NCI-H748 (cell line): ENCODE data around the gene ZNF845.
"Not testable (repeated sequence)": the region's sequence is repeated elsewhere in the genome, so short reads cannot be mapped to it uniquely, and the experiment has no call there.

ENCODE experiments used
- DNase-seq: peaks from one replicate; lab custom pipeline; 2025; ENCODE audit not compliant: unreplicated experiment; lab: John Stamatoyannopoulos, UW

The ZNF845 gene

DNA sequence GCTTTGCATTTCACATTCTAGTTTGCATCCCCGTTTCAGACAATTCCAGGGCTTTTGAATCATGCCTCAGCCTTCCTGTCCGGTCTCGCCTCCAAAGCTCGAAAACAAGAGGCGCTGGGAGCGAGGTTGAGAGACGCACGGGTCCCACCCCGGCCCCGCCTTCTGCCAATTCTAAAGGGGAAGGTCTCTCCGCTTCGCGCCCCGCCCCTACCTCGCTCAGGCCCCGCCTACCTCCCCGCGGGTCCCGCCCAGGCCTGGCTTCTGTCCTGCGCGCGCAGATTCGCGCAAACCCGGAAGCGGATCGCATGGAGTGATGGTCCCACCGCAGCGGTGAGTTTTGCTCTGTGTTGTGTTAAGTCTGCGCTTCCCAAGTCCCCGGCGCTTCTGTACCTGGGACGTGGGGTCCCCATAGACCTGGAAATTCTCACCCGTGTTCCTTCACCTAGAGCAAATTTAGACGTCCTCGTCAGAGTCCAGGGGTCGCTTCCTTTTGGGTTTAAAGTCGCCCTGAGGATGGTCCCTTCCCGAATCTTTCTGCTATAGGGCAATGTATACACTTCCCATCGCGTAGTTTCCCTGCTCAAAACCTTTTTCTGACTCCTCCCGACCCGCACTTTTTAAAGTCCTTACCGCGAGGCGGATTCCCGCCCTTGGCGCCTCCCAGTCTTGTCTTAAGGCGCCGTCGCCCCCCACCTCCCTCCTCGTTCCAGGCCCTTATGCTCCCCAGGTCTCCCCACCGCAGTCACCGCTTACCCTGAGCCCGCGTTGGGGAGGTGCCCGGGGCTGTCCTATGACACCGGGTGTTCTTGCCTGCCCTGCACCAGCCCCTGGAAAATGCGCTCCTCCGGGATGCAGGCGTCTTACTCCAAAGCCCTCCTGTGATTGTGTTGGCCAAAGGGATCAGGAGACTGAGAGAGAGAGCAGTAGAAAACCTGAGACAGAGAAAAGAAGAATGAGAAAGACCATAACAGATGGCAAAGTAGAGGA is at the start of gene ZNF845:
Gene ZNF845 (plus strand): TSS at position 287 of the 987 bp plus-strand sequence. CDS start 7,559 bp downstream, outside the sequence.
- peak; percentile 94 for DNase-seq

DNA sequence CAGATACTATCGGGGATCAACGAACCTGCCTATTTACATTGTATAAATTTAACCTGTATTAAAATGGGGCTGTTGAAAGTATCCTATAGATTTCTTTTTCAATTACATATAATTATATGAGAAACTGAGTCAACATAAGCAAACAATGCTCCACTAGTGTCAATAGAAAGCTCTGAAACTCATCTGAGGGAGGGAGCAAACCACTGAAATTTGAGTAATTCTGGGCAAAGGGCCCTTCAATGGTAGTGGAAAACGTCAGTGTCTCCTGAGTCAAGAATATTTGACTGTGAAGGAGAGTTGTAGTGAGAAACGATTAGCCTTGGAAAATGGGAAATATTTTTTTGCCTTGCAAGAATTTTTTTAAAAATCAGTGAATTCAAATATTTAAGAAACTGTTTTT is 48.5 kb upstream of the ZNF845 start:
- no peak for DNase-seq

DNA sequence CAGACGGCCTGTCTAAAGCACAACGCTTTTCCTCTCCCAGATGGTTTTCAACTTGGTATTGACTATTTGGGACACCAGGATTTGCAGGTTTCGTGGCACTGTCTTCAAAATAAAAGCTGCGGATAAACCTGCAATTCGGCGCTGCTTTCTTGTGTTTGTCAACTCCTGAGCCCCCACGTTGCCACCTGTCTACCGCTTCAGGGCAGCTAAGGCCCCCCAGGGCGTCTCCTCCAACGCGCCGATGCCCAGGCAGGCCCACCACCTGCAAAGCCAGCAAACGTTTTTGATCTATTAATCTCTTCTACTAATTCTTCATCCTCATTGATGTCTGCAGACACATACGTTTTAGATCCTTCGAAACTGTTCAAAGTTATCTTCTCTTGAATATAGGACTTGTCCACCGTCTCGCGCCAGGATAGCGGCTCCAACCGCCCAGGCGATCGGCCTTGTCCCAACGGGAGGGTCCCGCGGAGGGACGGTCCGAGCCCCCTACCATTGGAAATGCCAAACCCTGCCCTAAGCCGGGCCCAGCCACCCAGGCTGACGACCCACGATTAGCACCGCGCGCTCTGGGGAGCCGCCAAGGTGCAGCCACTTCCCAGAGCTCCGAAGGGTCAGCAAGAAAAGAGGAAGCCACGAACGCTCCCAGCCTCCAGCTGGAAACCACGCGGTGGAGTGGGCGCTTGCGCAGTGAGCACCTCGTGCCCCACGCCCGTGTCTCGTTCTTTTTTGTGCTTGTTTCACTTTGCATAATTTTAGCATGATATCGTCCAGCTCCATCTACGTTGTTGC is 42.6 kb upstream of the ZNF845 start:
- DNase-seq = no peak

DNA sequence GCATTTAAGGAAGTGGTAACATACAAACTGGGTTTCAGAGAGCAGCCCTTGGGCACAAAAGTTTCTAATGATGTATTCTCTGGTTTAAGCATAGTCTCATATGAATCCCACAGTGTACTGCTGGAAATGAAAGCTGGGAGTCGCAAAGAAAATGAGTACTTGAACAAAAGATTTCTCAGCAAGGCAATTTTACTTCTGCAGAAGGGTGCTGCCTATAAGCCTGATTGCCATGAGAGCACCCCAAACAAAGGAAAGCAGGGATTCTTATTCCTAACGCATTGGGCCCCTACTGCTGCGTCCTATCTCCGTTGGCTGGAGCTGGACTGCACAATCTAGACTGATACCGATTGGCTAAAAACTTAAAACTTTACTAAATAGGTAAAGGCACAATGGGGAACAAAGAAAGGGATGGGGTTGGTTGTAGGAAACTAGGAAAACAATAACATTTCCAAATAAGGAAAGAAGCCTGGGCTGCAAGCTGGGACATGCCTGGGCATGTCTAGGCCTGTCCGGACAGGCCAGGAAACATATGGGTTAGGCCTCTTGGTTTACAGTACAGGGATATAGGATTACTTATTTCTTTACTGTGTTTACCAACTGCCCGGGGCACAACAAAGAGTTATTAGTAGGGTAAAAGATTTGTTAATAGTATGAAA is 38.6 kb upstream of the ZNF845 start:
- DNase-seq = no peak

DNA sequence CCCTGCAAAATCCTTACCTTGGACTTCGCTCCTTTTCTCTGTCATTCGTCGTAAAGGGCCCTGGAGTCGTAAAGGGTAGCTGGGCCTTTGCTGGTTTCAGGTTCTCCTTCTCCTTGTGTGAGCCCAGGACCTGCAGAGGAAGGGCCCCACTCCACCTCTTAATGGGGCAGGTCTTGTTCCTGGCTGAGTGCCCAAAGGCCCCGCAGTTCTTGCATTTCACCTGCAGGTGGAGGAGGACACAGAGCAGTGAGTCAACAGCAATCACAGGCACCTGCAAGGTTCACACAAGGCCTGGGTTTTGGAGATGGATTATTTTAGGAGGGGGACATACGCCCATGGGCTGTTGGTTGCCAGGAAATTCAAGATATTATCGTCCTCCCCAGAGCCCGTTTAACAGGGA is 32.2 kb upstream of the ZNF845 start:
- DNase-seq = not testable (repeated sequence)

DNA sequence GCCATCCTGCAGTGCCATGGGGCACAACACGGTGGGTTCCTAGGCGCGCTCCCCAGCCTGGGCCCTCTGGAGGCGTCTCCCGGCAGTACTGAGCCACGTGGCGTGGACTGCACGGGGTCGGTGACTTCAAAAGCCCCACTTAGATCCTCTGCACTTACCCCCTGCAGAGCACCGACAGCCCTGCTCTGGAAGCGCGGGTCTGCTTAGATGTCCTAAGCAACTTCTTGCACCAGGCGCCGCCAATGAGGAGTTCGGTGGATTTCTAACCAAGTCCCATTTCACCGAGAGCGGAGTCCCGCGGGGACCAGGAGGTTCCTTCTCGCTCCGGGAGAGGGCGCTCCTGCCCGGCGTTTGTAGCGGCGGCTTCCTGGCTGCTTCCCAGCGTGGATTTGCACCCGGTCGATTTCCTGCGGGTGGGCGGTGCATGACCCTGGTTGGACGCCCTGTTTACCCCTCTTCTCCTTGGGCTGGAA is 25.2 kb upstream of the ZNF845 start:
- peak; percentile 42 for DNase-seq

DNA sequence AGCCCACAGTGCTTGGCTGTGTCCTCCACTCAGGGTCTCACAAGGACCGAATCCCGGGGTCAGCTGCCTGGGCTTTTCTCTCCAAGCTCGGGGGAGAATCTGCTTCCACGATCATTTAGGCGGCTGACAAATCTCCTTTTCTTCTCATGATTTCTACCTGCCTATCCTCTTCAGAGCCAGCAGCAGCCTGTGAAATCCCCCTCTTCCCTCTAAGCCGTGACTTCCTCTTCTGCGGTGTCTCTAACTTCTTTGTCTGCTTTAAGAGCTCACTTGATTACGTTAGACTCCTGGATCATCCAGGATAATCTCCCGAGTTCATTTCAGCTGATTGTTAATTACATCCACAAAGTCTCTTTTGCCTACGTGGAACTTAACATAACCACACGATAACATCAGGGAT is 22.5 kb upstream of the ZNF845 start:
- no peak for DNase-seq

DNA sequence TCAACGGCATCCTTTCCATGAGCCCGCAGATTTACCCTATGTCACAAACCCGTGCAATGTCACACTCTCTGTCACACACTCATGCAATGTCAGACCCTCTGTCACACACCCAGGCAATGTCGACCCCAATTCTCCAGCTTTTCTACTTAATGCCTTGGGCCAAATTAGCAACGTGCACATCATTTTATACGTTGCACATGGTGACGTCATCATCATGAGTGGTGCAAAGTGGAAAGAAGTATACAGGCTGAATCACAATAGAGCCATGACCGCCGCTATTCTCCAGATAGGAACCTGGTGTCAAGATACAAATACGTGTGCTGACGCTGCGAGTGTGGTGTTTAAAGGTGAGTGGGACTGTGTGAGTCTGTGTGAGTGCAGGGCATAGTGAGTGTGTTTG is 21.7 kb upstream of the ZNF845 start:
- no peak for DNase-seq

DNA sequence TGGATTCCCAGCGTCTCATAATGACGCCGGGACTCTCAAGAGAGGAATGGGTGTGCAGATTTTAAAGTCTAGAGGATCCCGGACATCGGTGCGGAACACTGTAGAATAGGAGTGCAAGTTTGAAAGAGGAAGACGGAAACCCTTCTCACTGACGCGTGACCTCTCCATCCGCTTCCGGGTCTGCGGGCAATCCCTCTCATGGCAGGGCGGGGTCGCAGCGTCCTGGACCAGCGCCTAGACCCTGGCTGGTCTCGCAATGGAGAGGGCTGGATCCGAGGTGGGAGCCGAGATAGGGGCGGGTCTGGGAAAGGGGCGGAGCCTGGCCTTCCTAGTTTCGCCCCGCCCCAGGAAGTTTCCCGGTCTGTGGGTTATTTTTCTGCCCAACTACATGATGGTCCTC is 4.6 kb upstream of the ZNF845 start:
- peak; percentile 60 for DNase-seq

DNA sequence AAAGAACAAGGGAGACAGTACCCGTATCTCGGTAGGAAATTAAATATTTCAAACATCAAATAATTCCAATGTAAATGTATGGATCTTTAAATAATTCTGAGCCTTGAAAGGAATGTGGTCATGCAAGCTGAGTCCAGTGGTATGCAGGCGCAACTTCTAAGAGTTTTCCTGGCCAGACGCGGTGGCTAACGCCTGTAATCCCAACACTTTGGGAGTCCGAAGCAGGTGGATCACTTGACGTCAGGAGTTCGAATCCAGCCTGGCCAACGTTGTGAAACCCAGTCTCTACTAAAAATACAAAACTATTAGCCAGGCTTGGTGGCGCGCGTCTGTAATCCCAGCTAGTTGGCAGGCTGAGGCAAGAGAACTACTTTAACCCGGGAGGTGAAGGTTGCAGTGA is 1.1 kb upstream of the ZNF845 start:
- DNase-seq = no peak

DNA sequence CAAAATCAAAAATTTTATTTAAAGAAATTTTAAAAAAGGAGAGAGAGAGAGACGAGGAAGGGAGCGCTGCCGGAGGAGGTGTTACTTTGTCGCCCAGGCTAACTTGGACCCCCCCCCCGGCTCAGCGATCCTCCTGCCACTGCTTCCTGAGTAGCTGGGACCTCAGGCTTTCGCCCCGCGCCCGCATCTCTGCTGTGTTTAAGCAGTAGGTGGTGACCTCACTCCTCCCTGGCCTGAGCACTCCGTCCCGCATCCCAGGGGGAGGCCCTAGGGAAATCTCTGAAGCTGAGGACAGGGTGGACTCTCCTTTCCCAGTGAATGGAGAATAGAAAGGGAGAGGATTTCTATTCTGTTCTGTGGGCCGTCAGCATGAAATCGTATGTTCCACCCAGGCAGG is 485 bp upstream of the ZNF845 start:
- peak; percentile 80 for DNase-seq

DNA sequence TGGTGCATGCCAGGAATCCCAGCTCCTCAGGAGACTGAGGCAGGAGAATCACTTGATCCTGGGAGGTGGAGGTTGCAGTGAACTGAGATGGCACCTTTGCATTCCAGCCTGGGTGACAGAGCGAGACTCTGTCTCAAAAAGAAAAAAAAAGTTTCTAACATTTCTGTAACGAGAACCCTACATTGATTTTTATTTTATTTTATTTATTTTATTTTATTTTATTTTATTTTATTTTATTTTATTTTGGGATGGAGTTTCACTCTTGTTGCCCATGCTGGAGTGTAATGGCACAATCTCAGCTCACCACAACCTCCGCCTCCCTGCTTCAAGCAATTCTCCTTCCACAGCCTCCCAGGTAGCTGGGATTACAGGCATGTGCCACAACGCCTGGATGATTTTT is 10.9 kb downstream of the ZNF845 start:
- not testable (repeated sequence) for DNase-seq

DNA sequence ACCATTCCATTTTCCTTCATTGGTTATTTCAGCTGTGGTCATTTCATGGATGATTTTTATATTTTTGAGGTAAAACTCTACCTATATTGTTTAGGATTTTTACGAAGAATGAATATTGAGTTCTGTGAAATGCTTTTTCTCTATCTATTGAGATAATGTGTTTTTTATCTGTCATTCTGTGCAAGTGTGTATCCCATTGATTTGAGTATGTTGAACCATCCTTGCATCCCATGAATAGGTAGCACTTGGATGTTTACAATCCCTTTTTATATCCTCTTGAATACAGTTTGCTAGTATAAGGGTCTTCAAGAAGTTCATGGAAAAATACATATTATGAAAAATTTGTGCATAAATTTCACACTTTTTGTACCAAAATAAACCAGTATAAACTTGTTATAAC is 22.2 kb downstream of the ZNF845 start:
- no peak for DNase-seq

DNA sequence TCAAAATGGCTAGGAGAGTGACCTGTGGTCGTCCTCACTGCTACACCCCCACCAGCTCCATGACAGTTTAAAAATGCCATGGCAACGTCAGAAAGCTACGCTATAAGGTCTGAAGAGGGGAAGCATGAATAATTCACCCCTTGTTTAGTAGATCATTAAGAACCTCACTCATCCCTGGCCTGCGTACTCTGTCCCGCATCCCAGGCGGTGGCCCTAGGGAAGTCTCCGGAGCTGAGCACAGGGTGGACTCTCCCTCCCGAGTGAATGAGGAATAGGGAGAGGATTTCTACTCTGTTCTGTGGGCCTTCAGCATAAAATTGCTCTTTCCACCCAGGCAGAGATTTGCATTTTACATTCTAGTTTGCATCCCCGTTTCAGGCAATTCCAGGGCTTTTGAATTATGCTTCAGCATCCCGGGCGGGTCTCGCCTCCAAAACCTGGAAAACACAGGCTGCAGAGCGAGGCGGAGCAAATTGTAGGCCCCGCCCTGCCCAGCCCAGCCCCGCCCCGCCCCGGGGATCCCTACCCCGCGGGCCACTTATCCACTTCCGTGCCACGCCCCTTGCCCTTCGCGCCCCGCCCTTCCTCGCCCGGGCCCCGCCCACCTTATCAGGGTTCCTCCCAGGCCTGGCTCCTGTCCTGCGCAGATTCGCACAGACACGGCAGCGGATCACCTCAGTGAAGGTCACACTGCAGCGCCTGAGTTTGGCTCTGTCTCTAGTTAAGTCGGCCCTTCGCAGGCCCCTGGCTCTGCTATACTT is 24.5 kb downstream of the ZNF845 start:
- no peak for DNase-seq

DNA sequence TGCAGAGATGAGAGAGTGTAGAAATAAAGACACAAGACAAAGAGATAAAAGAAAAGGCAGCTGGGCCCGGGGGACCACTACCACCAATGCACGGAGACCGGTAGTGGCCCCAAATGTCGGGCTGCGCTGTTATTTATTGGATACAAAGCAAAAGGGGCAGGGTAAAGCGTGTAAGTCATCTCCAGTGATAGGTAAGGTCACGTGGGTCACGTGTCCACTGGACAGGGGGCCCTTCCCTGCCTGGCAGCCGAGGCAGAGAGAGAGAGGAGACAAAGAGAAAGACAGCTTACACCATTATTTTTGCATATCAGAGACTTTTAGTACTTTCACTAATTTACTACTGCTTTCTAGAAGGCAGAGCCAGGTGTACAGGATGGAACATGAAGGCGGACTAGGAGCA is 26.5 kb downstream of the ZNF845 start:
- not testable (repeated sequence) for DNase-seq

DNA sequence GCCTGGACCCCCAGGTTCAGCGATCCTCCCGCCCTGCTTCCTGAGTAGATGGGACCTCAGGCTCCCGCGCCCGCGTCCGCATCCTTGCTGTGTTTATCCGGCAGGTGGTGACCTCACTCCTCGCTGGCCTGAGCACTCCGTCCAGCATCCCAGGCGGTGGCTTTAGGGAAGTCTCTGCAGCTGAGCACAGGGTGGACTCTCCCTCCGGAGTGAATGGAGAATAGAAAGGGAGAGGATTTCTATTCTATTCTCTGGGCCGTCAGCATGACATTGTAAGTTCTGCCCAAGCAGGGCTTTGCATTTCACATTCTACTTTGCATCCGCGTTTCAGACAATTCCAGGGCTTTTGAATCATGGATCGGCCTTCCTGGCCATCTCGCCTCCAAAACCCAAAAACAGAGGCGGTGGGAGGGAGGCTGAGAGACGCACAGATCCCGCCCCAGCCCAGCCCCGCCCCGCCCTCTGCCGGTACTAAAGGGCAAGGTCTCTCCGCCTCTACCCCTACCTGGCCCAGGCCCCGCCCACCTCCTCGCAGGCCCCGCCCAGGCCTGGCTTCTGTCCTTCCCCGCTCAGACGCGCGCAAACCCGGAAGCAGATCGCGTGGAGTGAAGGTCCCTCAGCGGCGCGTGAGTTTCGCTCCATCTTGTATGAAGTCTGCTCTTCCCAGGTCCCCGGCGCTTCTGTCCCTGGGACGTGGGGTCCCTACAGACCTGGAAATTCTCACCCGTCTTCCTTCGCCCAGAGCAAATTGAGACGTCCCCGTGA is 31.8 kb downstream of the ZNF845 start, which contains the start of gene ZNF525:
Gene ZNF525 (plus strand): TSS at position 572 of the 765 bp plus-strand sequence. CDS start 6,577 bp downstream, outside the sequence.
- DNase-seq = peak; percentile 96

DNA sequence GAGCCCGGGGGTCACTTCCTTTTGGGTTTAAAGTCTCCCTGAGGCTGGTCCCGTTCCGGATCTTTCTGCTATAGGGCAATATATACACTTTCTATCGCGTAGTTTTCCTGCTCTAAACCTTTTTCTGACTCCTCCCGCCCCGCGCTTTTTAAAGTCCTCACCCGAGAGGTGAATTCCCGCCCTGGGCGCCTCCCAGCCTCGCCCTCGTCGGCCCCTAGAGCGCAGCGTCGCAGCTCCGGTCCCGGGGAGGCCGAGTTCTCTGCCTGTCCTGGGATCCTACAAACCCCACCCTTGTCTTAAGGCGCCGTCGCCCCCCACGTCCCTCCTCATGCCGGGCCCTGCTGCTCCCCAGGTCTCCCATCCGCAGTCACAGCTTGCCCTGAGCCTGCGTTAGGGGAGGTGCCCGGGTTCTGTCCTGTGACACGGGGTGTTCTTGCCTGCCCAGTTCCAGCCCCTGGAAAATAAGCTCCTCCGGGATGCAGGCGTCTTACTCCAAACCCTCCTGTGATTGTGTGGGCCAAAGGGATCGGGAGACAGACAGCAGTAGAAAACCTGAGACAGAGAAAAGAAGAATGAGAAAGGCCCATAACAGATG is 32.4 kb downstream of the ZNF845 start:
- peak; percentile 69 for DNase-seq

DNA sequence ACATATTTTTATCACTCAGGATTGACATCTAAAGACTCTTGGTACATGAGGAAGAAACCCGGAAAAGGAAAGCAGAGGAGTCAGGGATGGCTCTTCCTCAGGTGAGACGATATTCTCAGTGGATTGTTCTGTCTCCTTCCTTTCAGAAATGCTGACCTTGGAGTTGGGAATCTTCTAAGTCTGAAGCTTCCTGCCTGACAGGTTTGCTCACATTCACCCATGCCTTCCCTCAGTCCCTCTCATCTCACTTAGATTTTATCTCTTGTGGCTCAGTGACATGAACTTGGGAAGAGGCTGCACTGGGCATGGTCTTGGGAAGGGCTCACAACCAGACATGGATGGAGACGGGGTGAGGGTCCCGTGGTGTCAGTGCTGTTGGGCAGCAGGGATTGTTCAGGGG is 38.6 kb downstream of the ZNF845 start:
- no peak for DNase-seq

DNA sequence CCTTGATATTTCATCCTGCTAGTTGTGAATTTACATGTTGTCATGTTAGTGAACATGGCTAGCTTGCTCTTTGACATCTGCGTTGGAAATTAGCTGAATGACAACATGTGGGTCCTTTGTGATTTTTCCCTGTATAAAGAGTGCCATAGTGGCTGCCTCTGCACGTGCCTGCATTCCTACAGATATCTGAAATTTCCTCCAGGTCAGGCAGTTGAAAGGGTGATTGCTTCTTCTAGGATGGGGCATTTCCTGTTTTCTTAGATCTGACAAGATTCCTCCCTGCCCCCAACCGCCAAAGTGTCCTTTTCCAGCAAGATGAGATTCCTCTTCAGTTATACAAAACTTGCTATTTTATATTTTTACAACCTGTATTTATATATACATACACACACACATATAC is 40.7 kb downstream of the ZNF845 start:
- DNase-seq = no peak
